Ureter (tissue), 1 donor: Measurements from ENCODE around the gene TIPRL. TPM values are rescaled to one million over a fixed set of nuclear protein-coding genes. Genes with fewer than 3 reads are reported as not detected.

Experiments used
- DNase-seq: peaks from one replicate; pipeline ENCODE4 v3.0.0-alpha.2; 2020; ENCODE audit warnings: low spot score
- total RNA-seq: library from RNA; stranded (reverse); gene quantifications from one replicate; pipeline ENCODE4 v1.2.4, GENCODE V29; 2023
- donor health status: DM: yes; HTN: yes; CAD: no.

The TIPRL gene
- total RNA-seq, 1 donor from 2014 or later, result 30.4 TPM

GRCh38 chr1:168213349-168213748 lies 34.6 kb downstream of the TIPRL start:
- DNase-seq, result no peak

- DNase-seq, result no peak
These were observed 37.4 kb downstream of the TIPRL start for GRCh38 chr1:168216171-168216570.

GRCh38 chr1:168217664-168218063 lies 38.9 kb downstream of the TIPRL start:
- DNase-seq, result no peak

- DNase-seq, result no peak
These were observed 39.9 kb downstream of the TIPRL start for GRCh38 chr1:168218658-168219057.

GRCh38 chr1:168220470-168220871 lies 41.7 kb downstream of the TIPRL start:
- DNase-seq, result no peak

GRCh38 chr1:168221275-168221674 lies 42.5 kb downstream of the TIPRL start:
- DNase-seq, result no peak

- DNase-seq, result no peak
These were observed 44.5 kb downstream of the TIPRL start for GRCh38 chr1:168223261-168223660.

- no peak for DNase-seq
These were observed 45.1 kb downstream of the TIPRL start for GRCh38 chr1:168223681-168224540.

GRCh38 chr1:168224991-168225390 lies 46.2 kb downstream of the TIPRL start:
- DNase-seq, result no peak

- DNase-seq, result peak; percentile 82
These were observed 46.9 kb downstream of the TIPRL start, which contains the start of gene SFT2D2 for GRCh38 chr1:168225476-168226190. TSS of gene SFT2D2 (plus strand) at chr1:168226004. CDS start at chr1:168226080, 76 bp downstream.

GRCh38 chr1:168227620-168228019 lies 48.9 kb downstream of the TIPRL start:
- DNase-seq, result no peak

- no peak for DNase-seq
These were observed 51.1 kb downstream of the TIPRL start for GRCh38 chr1:168229893-168230292.

GRCh38 chr1:168230709-168231108 lies 51.9 kb downstream of the TIPRL start:
- DNase-seq, result no peak

GRCh38 chr1:168234846-168235547 lies 56.2 kb downstream of the TIPRL start:
- no peak for DNase-seq

- no peak for DNase-seq
These were observed 56.8 kb downstream of the TIPRL start for GRCh38 chr1:168235548-168235885.

GRCh38 chr1:168235937-168236336 lies 57.2 kb downstream of the TIPRL start:
- no peak for DNase-seq

- DNase-seq, result no peak
These were observed 58.3 kb downstream of the TIPRL start for GRCh38 chr1:168236836-168237611.

- no peak for DNase-seq
These were observed 64.4 kb downstream of the TIPRL start for GRCh38 chr1:168243198-168243597.

GRCh38 chr1:168243636-168244212 lies 65.0 kb downstream of the TIPRL start:
- DNase-seq, result no peak

GRCh38 chr1:168245042-168245441 lies 66.3 kb downstream of the TIPRL start:
- DNase-seq, result no peak

- no peak for DNase-seq
These were observed 67.7 kb downstream of the TIPRL start for GRCh38 chr1:168246506-168246905.
